Posterior vena cava (tissue), 2 donors: ENCODE measurements around the gene PARD3. TPM values are rescaled to one million over a fixed set of nuclear protein-coding genes. Genes with fewer than 3 reads are reported as not detected.

Experiments
- DNase-seq: peaks from one replicate; pipeline ENCODE4 v3.0.0-alpha.2; 2020; ENCODE audit warnings: low spot score
- intact Hi-C, 2 donors: fragments of 100-400 bp; cut with DNase I; formaldehyde crosslinking; loops; one replicate each; pipeline versions ENCODE4 v1.14.1 to v1.14.2; 2022 to 2023
- total RNA-seq, 2 donors: library from RNA; stranded (reverse); fragmentation: NEBNext Ultra II Directional; extraction: Animal tissue kit (Norgen Biotek cat#: 25700); gene quantifications; one replicate each; pipeline ENCODE4 v1.2.1, GENCODE V29; 2021
- donor health status: DM: yes; HTN: yes; CAD: no.
- donor health status: DM: yes; HTN: yes; CAD: no.

PARD3 gene
- total RNA-seq, 2 donors from 2014 or later = 28.8 to 30.6 TPM

GRCh38 chr10:34153663-34154382, 661.3 kb downstream of the PARD3 start:
- no peak for DNase-seq
- intact Hi-C loops = no loop called here

DNA sequence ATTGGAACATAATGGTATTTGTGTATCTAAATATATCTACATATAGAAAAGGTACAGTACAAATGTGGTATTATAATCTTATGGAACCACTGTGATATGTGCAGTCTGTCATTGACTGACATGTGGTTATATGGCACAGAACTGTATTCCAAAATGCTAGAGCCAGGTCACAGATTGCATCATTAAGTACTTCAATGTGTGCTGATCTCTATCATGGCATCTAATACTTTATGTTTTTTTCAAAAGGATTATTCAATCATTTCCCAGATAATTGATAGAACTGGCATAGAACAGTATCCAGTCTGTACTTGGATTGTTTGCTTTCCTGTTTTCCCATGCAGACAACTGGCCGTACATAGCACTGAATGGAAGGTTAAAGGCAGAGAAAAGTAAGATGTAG, 662.7 kb downstream of the PARD3 start:
- no peak for DNase-seq
- intact Hi-C loops = loop anchor here in 1 of 2 donors (1.0 kb wide), 1 partner anchor 9 kb away; no protein-coding TSS in a partner anchor

- intact Hi-C loops = loop anchor here in 1 of 2 donors (1.0 kb wide), 1 partner anchor 9 kb away; no protein-coding TSS in a partner anchor
- no peak for DNase-seq
These were observed 663.2 kb downstream of the PARD3 start for GRCh38 chr10:34151931-34152330.

DNA sequence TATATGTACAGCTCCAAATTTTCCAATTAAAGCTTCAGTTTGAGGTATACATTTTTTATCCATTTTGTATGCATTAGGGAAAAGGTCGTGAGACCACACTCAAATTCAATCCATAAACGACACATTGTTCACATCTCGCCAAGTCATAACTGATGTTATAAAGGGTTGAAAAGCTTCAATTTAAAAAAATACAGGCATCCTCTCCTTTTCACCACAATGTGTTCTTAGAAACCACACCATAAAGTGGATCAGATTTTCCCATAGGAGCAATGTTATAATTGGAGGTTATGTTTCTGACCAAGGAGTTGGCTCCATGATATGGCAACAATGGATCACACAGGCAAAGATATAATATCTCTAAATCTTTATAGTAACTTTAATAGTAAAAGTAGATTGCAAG, 663.6 kb downstream of the PARD3 start:
- DNase-seq = no peak
- intact Hi-C loops = no loop called here

- DNase-seq = no peak
- intact Hi-C loops = no loop called here
These were observed 665.0 kb downstream of the PARD3 start for GRCh38 chr10:34150103-34150502.

- no peak for DNase-seq
- intact Hi-C loops = no loop called here
These were observed 666.8 kb downstream of the PARD3 start for GRCh38 chr10:34148305-34148657.

- no peak for DNase-seq
- intact Hi-C loops = no loop called here
These were observed 667.3 kb downstream of the PARD3 start for GRCh38 chr10:34147641-34148304.

- intact Hi-C loops = no loop called here
- no peak for DNase-seq
These were observed 669.4 kb downstream of the PARD3 start for GRCh38 chr10:34145715-34146114.

DNA sequence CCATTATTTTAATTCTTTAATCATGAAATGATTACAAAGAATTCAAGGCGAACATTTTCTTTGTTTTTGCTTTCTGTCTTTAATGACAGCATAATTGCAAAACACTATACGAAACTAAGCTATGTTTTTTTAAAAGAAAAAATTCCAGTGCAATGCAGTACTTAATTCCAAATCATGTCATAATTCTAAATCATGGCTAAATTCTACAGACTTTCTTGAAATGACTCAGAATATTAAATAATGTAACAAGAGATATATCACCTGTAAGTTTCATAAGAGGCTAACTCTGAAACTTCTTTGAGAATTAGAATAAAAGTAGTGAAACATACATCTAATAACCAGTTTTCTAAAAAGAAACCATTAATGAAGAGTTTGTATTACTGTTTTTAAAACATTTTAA, 671.6 kb downstream of the PARD3 start:
- intact Hi-C loops = loop anchor here in 1 of 2 donors (1.0 kb wide), 1 partner anchor 9 kb away; no protein-coding TSS in a partner anchor
- DNase-seq = no peak

GRCh38 chr10:34141032-34141680, 673.9 kb downstream of the PARD3 start:
- intact Hi-C loops = no loop called here
- no peak for DNase-seq

DNA sequence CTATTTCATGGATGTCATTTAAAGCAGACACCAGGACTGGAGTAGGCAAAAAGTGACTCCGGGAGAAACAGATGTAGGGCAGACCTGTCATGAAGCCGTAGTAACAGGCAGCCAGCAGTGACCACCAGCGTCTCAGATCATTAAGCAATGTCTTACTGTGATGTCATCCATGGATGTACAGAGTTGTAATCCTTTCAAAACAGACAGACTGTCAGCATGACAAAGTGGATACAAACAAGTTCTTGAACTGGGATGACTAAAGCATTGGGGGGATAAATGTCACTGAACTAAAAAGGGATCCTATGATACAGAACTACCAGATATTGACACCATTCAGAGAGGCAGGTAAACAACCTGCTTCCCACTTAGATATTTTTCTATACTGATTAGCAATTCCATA, 675.5 kb downstream of the PARD3 start:
- no peak for DNase-seq
- intact Hi-C loops = no loop called here

- no peak for DNase-seq
- intact Hi-C loops = no loop called here
These were observed 677.1 kb downstream of the PARD3 start for GRCh38 chr10:34137955-34138354.

DNA sequence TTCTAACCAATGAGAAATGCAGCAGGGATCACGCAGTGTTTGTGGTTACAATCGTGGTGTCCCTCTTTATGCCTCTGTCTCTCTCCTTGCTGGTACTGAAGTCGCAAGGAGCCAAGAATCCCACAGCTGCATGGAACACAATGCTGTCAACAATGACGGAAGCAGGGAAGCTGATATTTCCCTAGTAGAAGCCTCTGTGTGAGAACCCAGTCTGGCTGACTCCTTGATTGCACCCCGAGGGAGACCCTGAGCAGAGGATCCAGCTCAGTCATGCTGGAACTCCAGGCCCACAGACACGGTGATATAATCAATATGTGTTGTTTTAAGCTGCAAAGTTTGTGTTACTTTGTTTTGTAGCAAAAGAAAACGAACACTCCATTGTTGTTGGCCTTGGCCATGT, 677.9 kb downstream of the PARD3 start:
- no peak for DNase-seq
- intact Hi-C loops = no loop called here

GRCh38 chr10:34135515-34135914, 679.6 kb downstream of the PARD3 start:
- intact Hi-C loops = no loop called here
- DNase-seq = no peak

DNA sequence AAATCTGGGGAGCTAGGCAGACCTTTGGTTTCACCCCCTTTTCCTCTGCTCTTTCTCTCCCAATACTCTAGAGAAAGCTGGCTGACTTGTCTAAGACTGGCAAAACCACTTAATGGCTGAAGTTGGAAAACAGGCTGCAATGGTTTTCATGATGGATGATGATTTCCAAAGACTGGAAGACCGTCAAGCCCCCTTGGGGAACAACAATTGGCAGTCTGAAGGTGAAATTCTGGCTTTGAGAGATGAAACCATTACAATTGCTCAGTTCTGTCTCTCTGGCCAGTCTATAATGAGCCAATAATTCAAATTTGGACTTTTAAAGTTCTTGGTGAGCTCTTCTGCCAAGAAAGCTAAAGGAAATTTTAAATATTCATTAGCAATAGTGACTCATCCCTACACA, 680.5 kb downstream of the PARD3 start:
- intact Hi-C loops = no loop called here
- DNase-seq = no peak

- DNase-seq = no peak
- intact Hi-C loops = no loop called here
These were observed 681.7 kb downstream of the PARD3 start for GRCh38 chr10:34133406-34133805.

DNA sequence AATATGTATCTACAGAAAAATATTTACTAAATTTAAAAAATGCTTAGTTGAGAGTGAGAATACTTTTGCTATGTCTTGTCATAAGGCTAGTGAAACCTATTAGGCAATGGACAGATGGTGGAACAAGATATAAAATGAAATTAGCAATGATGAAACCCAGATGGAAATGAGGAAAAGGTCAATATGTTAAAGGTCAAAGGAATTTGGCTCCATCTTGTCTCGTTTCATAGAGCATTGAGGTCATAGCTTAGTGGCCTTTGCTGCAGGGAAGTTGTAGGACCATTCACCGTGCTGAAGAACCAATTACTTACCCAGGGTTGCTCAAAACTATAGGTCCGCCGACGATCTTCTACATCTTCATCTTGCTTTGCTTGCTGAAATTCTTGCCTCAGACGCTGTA, 683.9 kb downstream of the PARD3 start:
- DNase-seq = no peak
- intact Hi-C loops = no loop called here

- no peak for DNase-seq
These were observed 687.4 kb downstream of the PARD3 start for GRCh38 chr10:34127676-34128075.

DNA sequence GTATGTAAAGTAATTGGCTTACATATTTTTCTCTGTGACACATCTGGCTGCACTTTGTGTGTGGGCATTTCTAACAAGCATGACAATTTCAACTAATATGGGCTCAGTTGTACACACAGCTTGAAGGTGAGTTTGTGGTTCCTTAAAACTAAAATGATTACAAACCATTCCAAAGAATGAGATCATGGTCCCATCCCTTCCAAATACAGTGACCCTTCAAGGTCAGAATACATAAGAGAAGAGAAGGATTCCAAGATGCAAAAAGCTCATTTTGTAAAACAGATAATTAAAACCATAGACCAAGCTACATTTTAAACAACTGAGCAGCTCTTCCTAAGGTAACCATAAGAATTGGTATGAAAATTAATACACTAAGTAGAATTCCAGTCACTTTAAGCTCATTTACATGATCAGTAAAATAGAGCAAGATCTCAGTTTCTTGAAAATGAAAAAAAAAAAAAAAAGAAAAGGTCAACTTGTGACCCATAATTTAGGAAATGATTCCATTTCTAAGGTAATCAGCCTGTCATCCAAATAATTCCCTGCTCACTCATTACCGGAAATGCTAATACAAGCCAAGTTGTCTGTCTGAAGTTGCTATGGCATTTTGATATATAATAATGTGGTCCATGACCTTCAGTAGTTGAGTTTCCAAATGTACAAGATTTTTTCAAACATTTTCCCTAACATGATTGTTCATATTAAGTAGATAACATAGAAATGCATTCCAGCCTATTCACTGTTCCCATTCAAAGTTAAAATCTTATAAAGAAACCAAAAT, 688.5 kb downstream of the PARD3 start:
- DNase-seq = no peak
- intact Hi-C loops = no loop called here

More at GRCh38 chr10:34127676-34128075, 687.4 kb downstream of the PARD3 start:
- intact Hi-C loops = no loop called here

DNA sequence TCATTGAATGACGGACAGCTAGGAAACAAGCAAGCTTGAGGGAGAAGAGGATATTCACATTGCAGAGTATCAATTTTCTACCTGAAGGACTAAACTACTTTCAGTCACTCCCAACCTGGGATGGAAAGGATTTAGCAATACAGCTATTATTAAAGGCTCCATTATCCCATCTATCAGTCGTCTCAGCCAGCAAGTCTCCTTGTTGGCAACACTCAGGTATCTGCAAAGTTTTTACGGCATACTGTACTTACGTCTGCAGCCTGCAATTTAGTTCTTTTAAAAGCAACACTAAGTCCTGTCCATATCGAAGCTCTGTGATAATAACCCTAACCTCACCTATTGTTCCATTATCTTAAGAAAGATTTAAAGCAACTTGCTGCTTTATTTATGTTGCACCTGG, 689.4 kb downstream of the PARD3 start:
- no peak for DNase-seq
- intact Hi-C loops = no loop called here
